Activated T-cell treated with anti-CD3 and anti-CD28 coated beads for 4 hours (primary cell): ENCODE results near the gene DUSP12.
A peak's percentile ranks its signal among the peaks of the same experiment; 100 is the strongest.
"Not testable (repeated sequence)": the region's sequence is repeated elsewhere in the genome, so short reads cannot be mapped to it uniquely, and the experiment has no call there.

Experiments used
- DNase-seq: peaks from one replicate; pipeline ENCODE4 v3.0.0-alpha.2; 2020

DUSP12 gene, protein sequence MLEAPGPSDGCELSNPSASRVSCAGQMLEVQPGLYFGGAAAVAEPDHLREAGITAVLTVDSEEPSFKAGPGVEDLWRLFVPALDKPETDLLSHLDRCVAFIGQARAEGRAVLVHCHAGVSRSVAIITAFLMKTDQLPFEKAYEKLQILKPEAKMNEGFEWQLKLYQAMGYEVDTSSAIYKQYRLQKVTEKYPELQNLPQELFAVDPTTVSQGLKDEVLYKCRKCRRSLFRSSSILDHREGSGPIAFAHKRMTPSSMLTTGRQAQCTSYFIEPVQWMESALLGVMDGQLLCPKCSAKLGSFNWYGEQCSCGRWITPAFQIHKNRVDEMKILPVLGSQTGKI

GRCh38 chr1:161749509-161750407, at the start of gene DUSP12:
Gene DUSP12 (plus strand): TSS chr1:161749786. CDS start chr1:161749802, 16 bp downstream.
- peak; percentile 76 for DNase-seq

- DNase-seq: no peak
Measured at GRCh38 chr1:161702250-161702649, 47.3 kb upstream of the DUSP12 start.

- no peak for DNase-seq
Measured at GRCh38 chr1:161705537-161705936, 44.0 kb upstream of the DUSP12 start.

- no peak for DNase-seq
Measured at GRCh38 chr1:161706113-161706481, 43.5 kb upstream of the DUSP12 start.

GRCh38 chr1:161706482-161707347, 42.9 kb upstream of the DUSP12 start, which contains the start of gene FCRLA:
Gene FCRLA (plus strand): TSS chr1:161707229. CDS start chr1:161707265, 36 bp downstream.
- no peak for DNase-seq

GRCh38 chr1:161707503-161707902, 42.1 kb upstream of the DUSP12 start:
- no peak for DNase-seq

GRCh38 chr1:161709373-161709772, 40.2 kb upstream of the DUSP12 start:
- no peak for DNase-seq

DNA sequence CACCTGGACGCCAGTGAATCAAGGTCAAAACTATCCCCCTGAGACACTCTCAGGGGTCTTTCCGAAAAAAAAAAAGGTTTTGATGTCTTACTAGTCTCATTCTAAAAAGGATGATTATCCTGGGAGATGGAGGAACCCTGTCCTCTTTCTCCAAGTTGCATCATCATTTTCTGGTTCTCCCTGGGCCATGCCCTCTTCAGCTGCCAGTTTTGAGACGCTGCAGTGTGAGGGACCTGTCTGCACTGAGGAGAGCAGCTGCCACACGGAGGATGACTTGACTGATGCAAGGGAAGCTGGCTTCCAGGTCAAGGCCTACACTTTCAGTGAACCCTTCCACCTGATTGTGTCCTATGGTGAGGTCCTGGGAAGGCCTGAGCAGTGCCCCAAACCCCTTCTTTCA, 39.0 kb upstream of the DUSP12 start:
- DNase-seq: no peak

GRCh38 chr1:161718559-161719324, 30.8 kb upstream of the DUSP12 start:
- no peak for DNase-seq

DNA sequence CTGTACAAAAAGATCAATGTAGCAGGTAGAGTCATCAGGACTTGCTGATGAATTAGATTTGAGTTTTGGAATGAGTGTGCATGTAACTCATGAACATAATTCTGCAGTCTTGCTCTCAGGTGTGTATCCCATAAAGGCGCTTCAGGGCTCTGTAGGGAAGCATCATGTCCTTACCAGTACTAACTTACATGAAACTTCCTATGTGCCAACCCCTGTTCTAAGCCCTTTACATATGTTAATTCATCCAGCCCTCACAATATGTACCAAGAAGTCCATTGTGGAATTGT, 30.3 kb upstream of the DUSP12 start:
- no peak for DNase-seq

DNA sequence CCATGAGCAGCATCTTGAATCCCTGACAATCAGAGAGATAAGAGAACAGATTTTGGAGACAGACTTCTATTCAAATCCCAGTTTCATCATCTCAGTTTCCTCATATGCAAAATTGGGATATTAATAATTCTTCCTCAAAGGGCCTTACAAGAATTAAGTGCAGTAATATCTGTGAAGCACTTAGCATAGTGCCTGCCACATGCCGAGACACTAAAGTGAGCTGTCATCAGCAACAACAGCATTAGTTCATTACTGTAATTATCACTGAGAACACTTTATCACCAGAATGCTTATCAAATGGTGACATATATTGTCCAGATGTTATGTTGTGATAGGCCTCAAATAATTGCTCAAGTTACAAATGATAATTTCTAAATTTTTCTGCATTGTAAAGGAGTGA, 29.2 kb upstream of the DUSP12 start:
- no peak for DNase-seq

DNA sequence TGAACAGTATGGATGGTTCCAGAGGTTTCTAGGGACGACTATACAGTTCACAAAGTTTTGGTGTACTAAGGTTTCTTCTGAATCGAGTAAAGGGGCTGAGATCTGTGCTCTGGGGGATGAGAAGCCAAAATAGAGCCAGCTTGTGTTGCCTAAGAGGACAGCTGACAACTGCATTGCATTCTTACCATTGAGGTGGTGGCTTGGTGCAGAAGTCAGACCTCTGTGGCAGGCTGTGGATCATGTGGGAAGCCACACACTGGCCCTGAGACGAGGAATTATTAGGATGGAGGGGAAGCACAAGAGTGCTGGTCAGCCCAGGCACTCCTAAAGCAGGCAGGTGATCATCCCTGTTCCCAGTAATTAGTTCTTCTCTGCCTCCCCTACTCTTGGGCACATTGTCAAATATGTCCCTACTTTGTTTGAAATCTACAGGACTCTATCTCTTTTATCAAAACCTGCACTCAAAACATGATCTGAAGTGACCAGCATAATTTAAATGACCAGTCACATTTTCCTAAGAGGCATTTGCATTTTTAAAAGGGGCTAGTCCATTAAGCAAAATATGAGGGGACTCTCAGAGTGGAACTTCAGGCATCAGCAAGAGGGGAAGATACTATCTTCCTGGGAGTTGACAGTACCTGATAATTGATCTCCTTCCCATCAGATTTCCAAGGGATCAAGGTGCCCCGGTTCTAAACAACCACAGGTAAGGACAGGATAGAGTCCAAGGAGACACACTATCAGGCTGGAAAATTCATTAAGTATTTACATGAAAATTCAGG, 28.4 kb upstream of the DUSP12 start, which contains the start of gene FCRLB:
Gene FCRLB, plus strand, starts transcription at position 589 of the 782 bp plus-strand sequence. CDS start 1,129 bp downstream, outside the sequence.
- no peak for DNase-seq

DNA sequence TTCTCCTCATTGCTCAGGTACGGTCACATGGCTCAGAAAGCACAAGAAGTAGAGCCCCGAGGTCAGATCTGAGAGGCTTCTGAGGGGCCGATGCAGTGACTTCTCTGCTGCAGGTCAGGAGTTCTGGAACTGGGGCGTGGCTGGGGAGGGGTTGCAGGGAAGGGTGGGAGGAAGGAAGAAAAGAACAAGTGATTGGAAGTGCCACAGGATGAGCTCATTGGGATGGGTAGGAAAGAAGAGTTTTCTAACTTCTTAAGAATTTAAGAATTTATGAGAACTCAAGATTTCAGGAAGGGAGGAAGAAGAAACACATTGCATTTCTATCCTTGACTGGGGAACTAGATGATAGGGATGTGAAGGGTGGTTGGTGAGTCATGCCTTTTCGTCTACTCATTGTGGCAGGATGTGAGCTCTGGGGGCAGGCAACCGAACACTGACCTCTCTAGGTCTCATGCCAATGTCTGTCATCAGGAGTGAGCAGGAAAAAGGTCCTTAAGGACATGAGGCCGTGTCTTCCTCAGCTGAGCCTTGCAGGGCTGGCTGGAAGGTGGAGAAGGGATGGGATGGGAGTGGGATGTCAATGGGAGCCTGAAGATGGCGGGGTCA, 27.7 kb upstream of the DUSP12 start:
- no peak for DNase-seq

DNA sequence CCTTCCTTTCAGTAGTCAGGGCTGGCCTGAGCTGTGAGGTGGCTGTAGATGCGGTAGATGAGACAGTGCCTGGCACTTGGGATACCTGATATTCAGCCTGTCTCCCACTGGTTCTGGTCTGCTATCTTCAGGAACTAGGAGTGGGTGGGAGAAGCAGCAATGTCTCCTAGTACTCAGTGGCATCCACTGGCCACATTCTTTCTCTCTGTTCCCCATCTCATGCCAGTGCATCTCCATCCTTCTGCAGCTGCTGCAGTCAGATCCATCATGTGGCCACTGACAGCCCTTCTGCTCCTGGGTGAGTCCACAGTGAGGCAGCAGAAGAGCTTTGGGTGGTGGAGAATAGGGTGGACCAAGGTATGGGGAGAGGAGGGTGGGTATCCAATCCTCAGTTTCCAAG, 27.2 kb upstream of the DUSP12 start:
- DNase-seq: no peak

- DNase-seq: no peak
Measured at GRCh38 chr1:161723459-161724141, 26.0 kb upstream of the DUSP12 start.

DNA sequence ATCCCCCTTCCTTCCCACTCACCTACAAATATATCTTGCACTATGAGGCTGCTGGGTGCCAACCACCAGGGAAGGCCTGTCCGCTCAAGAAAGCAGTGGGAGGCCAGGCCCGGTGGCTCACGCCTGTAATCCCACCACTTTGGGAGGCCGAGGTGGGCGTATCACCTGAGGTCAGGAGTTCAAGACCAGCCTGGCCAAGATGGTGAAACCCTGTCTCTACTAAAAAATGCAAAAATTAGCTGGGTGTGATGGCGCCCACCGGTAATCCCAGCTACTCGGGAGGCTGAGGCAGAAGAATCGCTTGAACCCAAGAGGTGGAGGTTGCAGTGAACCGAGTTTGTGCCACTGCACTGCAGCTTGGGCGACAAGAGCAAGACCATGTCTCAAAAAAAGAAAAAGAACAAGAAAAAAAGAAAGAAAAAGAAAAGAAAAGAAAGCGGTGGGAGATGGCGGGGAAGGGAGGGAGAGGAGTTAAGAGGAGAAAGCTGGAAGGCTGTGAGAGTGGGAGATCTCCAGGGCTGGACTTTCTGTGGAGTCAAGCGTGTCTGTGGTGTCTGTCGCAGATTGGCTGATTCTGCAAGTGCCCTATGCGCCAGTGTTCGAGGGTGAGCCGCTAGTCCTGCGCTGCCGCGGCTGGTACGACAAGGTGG, 24.2 kb upstream of the DUSP12 start:
- not testable (repeated sequence) for DNase-seq

- DNase-seq: peak; percentile 14
Measured at GRCh38 chr1:161725908-161726472, 23.6 kb upstream of the DUSP12 start.

DNA sequence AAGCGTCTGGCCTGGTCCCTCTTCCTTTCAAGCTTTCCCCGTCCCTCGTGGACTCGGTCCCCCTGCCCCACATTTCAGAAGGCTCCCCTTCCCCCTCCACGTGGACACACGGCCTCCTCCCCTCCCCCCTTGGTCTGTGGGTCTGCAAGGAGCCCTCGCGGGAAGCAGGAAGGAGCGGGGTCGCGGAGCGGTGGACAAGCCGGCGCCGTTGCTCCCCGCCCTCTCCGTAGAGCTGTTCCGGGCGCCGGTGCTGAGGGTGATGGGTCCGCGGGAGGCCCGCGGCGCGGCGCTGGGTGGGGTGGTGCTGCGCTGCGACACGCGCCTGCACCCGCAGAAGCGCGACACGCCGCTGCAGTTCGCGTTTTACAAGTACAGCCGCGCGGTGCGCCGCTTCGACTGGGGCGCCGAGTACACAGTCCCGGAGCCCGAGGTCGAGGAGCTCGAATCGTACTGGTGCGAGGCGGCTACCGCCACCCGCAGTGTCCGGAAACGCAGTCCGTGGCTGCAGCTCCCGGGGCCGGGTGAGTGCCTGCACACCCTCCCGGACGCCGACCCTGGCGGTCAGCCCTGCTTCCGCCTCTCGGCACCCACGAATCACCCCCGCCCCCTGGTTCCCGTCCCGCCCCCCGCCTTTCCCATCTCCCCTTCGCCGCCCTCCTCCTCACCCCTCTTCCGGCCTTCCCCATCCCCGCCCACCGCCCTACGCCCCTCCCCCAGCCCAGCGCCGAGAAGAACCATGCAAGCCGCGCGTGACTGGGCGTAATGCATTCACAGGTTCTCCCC, 22.9 kb upstream of the DUSP12 start:
- peak; percentile 55 for DNase-seq
